Pancreas (tissue), 10 donors: ENCODE measurements around the gene LRRC75A. TPM values are rescaled to one million over a fixed set of nuclear protein-coding genes. Genes with fewer than 3 reads are reported as not detected.
A peak's percentile ranks its signal among the peaks of the same experiment; 100 is the strongest.

ENCODE experiments used
- ATAC-seq, 4 donors: fragments of 200-7000 bp; cut with Tn5 transposase; one replicate each; pipeline versions ENCODE4 v1.8.0 to v1.9.1; 2020; ENCODE audit warnings: mild to moderate bottlenecking in 4 of 4, moderate library complexity in 4 of 4
- DNase-seq, 6 donors: peaks; one replicate each; pipeline ENCODE4 v3.0.0-alpha.2; 2020
- FAIRE-seq: peaks from 2 replicates; lab custom pipeline; 2012; peaks lifted over from hg19 to GRCh38; lab: Jason Lieb, UNC
- H3K27ac ChIP-seq, 4 donors: fragments of 200-600 bp; sonication (generic); 1 replicate in 3 of 4; 2 replicates in 1 of 4; pipeline versions ENCODE4 v1.5.0 to v1.8.0; 2020
- H3K27me3 ChIP-seq, 4 donors: fragments of 200-600 bp; one replicate each; pipeline ENCODE4 v1.8.0; 2021
- H3K36me3 ChIP-seq, 3 donors: fragments of 200-600 bp; sonication (generic) in 1 of 3; one replicate each; pipeline versions ENCODE4 v1.5.0 to v1.8.0; 2020 to 2021
- H3K4me1 ChIP-seq, 3 donors: fragments of 200-600 bp; one replicate each; pipeline ENCODE4 v1.8.0; 2021
- H3K4me3 ChIP-seq, 4 donors: fragments of 200-600 bp; sonication (generic) in 2 of 4; one replicate each; pipeline versions ENCODE4 v1.5.0 to v1.8.0; 2020 to 2021
- H3K9me3 ChIP-seq, 4 donors: fragments of 200-600 bp; one replicate each; pipeline ENCODE4 v1.8.0; 2021
- CTCF ChIP-seq, 4 donors: fragments of 200-600 bp; sonication (generic) in 3 of 4; IDR thresholded peaks; one replicate each; pipeline versions ENCODE4 v1.5.0 to v1.8.0; 2021; ENCODE audit warnings: antibody characterized with exemption in 4 of 4
- WGBS, 2 donors: extraction: QIAGEN DNeasy Blood & Tissue Kit; methylation state at CpG; one replicate each; pipeline ENCODE4 v1.1.7; 2013; 5-methylcytosine and 5-hydroxymethylcytosine counted together
- intact Hi-C, 3 donors: fragments of 100-400 bp; cut with DNase I; formaldehyde crosslinking; loops; one replicate each; pipeline versions ENCODE4 v1.11.1 to v1.14.2; 2022
- polyA plus RNA-seq, 2 donors: library from polyadenylated mRNA; stranded (reverse); fragments of 200-250 nt; gene quantifications; one replicate each; pipeline ENCODE4 v1.2.3, GENCODE V29; 2013
- total RNA-seq, 6 donors: library from RNA; stranded (reverse); fragmentation: NEBNext Ultra II Directional in 4 of 6; extraction: Animal tissue kit (Norgen Biotek cat#: 25700) in 4 of 6; gene quantifications; one replicate each; pipeline versions ENCODE4 v1.2.1 to v1.2.4, GENCODE V29; 2021 to 2023
- donor health status: healthy with polysubstance abuse.
- donor health status: DM: no; HTN: no; CAD: no; lungs with moderate emphysema.
- donor health status: DM: no; HTN: no; CAD: no.
- donor health status: control.
- donor health status: control.
- donor health status: Bipolar disorder and iron deficiency.
- donor health status: DM: yes; HTN: yes; CAD: no.
- donor health status: DM: no; HTN: no; CAD: no.
- donor health status: DM: no; HTN: no; CAD: no.
- donor health status: DM: yes; HTN: yes; CAD: no.

The LRRC75A gene
- total and polyA plus RNA-seq, 8 donors: 0.95 to 4.0 (median 2.0) TPM

- no peak for TF ChIP-seq CTCF (IDR thresholded peaks at IDR 0.05)
- Histone ChIP-seq H3K27me3 (no peaks in the 10 kb centered on the region), H3K36me3 (no peaks in the 10 kb centered on the region), H3K27ac (no peak overlapping the region), H3K4me3 (no peak overlapping the region), H3K4me1 (peaks cover 2 to 16% (median 8%) of the 10 kb centered on the region in 3 donors), H3K9me3 (no peaks in the 10 kb centered on the region)
- intact Hi-C loops: no loop called here
- FAIRE-seq (no peak), DNase-seq (no peak), ATAC-seq (no peak)
- WGBS, 2 donors: 93 to 98% methylated on average over 3 of the region's 3 CpGs
Measured at GRCh38 chr17:16465052-16465312, 27.0 kb downstream of the LRRC75A start.

GRCh38 chr17:16464303-16465051 lies 27.5 kb downstream of the LRRC75A start:
- no peak for FAIRE-seq
- Histone ChIP-seq H3K4me1 (peaks cover 2 to 16% (median 8%) of the 10 kb centered on the region in 3 donors), H3K9me3 (no peaks in the 10 kb centered on the region), H3K36me3 (no peaks in the 10 kb centered on the region), H3K27ac (no peak overlapping the region), H3K4me3 (no peak overlapping the region), H3K27me3 (no peaks in the 10 kb centered on the region)
- intact Hi-C loops: no loop called here
- ATAC-seq: no peak
- 91 to 93% methylated on average over 12 of the region's 12 CpGs for WGBS, 2 donors
- no peak for DNase-seq
- no peak for TF ChIP-seq CTCF (IDR thresholded peaks at IDR 0.05)

- ATAC-seq (peak; percentile 71 to 87 (median 86)), FAIRE-seq (no peak), DNase-seq (peak; percentile 65 to 90 (median 71))
- intact Hi-C loops: no loop called here
- H3K4me3 ChIP-seq: no peak overlapping the region
- H3K4me1 ChIP-seq: peaks cover 2 to 16% (median 8%) of the 10 kb centered on the region in 3 donors
- no peaks in the 10 kb centered on the region for H3K27me3 ChIP-seq
- no peak overlapping the region for H3K27ac ChIP-seq
- no peaks in the 10 kb centered on the region for H3K9me3 ChIP-seq
- TF ChIP-seq CTCF (IDR thresholded peaks at IDR 0.05): peak in 2 of 4 donors; percentile 8 to 17
- 34 to 35% methylated on average over 13 of the region's 13 CpGs for WGBS, 2 donors
- no peaks in the 10 kb centered on the region for H3K36me3 ChIP-seq
Measured at GRCh38 chr17:16463358-16464302, 28.4 kb downstream of the LRRC75A start.

- TF ChIP-seq CTCF (IDR thresholded peaks at IDR 0.05): no peak
- 89 to 93% methylated on average over 20 of the region's 20 CpGs for WGBS, 2 donors
- H3K9me3 ChIP-seq: no peaks in the 10 kb centered on the region
- H3K4me3 ChIP-seq: no peak overlapping the region
- FAIRE-seq (no peak), ATAC-seq (no peak), DNase-seq (no peak)
- no peaks in the 10 kb centered on the region for H3K27me3 ChIP-seq
- H3K36me3 ChIP-seq: no peaks in the 10 kb centered on the region
- peaks cover 2 to 16% (median 8%) of the 10 kb centered on the region in 3 donors for H3K4me1 ChIP-seq
- intact Hi-C loops: no loop called here
- H3K27ac ChIP-seq: no peak overlapping the region
Measured at GRCh38 chr17:16462070-16462864, 29.7 kb downstream of the LRRC75A start.
